ENCODE results near the gene STX12.

- TF ChIP-seq CTCF (IDR thresholded peaks at IDR 0.05) (no peak), POLR2A (IDR thresholded peaks at IDR 0.05) (no peak)
Measured at GRCh38 chr1:27824411-27824810, 51.4 kb downstream of the STX12 start.

Measured in lower leg skin (tissue), 3 donors.